HG03039 (cell line): ENCODE measurements around the gene CFAP210.
"Not testable (repeated sequence)": the region's sequence is repeated elsewhere in the genome, so short reads cannot be mapped to it uniquely, and the experiment has no call there.

Experiments used
- ATAC-seq: cut with Tn5 transposase; IDR thresholded peaks from one replicate; pipeline ENCODE4 v1.9.1; 2021; ENCODE audit warnings: mild to moderate bottlenecking, moderate library complexity; ENCODE audit not compliant: unreplicated experiment

Gene CFAP210

GRCh38 chr2:169712791-169713227, 18.6 kb upstream of the CFAP210 start:
- ATAC-seq = no peak

GRCh38 chr2:169711751-169712509, 17.7 kb upstream of the CFAP210 start:
- no peak for ATAC-seq

- no peak for ATAC-seq
Observed at GRCh38 chr2:169709981-169710380, 15.8 kb upstream of the CFAP210 start.

- no peak for ATAC-seq
Observed at GRCh38 chr2:169709331-169709730, 15.1 kb upstream of the CFAP210 start.

GRCh38 chr2:169707626-169708025, 13.4 kb upstream of the CFAP210 start:
- no peak for ATAC-seq

- no peak for ATAC-seq
Observed at GRCh38 chr2:169705927-169706326, 11.7 kb upstream of the CFAP210 start.

GRCh38 chr2:169704160-169704708, 10.0 kb upstream of the CFAP210 start:
- no peak for ATAC-seq

- ATAC-seq = no peak
Observed at GRCh38 chr2:169702996-169703395, 8.8 kb upstream of the CFAP210 start.

GRCh38 chr2:169699173-169699572, 5.0 kb upstream of the CFAP210 start:
- not testable (repeated sequence) for ATAC-seq

- no peak for ATAC-seq
Observed at GRCh38 chr2:169696381-169696780, 2.2 kb upstream of the CFAP210 start.

- ATAC-seq = no peak
Observed at GRCh38 chr2:169694894-169695260, 672 bp upstream of the CFAP210 start.

- no peak for ATAC-seq
Observed at GRCh38 chr2:169693360-169693759, 845 bp downstream of the CFAP210 start.

GRCh38 chr2:169692718-169693117, 1.5 kb downstream of the CFAP210 start:
- no peak for ATAC-seq

- no peak for ATAC-seq
Observed at GRCh38 chr2:169690958-169691357, 3.2 kb downstream of the CFAP210 start.

- ATAC-seq = not testable (repeated sequence)
Observed at GRCh38 chr2:169687943-169688342, 6.3 kb downstream of the CFAP210 start.

GRCh38 chr2:169686825-169687224, 7.4 kb downstream of the CFAP210 start:
- ATAC-seq = not testable (repeated sequence)

- not testable (repeated sequence) for ATAC-seq
Observed at GRCh38 chr2:169684712-169685111, 9.5 kb downstream of the CFAP210 start.

- ATAC-seq = no peak
Observed at GRCh38 chr2:169684135-169684565, 10.1 kb downstream of the CFAP210 start.

GRCh38 chr2:169683425-169684134, 10.6 kb downstream of the CFAP210 start:
- ATAC-seq = no peak

GRCh38 chr2:169683054-169683424, 11.2 kb downstream of the CFAP210 start:
- ATAC-seq = no peak

- no peak for ATAC-seq
Observed at GRCh38 chr2:169676850-169677249, 17.4 kb downstream of the CFAP210 start.

GRCh38 chr2:169676357-169676756, 17.8 kb downstream of the CFAP210 start:
- no peak for ATAC-seq
